ENCODE data around the gene ZNF224.

ZNF224 gene

DNA sequence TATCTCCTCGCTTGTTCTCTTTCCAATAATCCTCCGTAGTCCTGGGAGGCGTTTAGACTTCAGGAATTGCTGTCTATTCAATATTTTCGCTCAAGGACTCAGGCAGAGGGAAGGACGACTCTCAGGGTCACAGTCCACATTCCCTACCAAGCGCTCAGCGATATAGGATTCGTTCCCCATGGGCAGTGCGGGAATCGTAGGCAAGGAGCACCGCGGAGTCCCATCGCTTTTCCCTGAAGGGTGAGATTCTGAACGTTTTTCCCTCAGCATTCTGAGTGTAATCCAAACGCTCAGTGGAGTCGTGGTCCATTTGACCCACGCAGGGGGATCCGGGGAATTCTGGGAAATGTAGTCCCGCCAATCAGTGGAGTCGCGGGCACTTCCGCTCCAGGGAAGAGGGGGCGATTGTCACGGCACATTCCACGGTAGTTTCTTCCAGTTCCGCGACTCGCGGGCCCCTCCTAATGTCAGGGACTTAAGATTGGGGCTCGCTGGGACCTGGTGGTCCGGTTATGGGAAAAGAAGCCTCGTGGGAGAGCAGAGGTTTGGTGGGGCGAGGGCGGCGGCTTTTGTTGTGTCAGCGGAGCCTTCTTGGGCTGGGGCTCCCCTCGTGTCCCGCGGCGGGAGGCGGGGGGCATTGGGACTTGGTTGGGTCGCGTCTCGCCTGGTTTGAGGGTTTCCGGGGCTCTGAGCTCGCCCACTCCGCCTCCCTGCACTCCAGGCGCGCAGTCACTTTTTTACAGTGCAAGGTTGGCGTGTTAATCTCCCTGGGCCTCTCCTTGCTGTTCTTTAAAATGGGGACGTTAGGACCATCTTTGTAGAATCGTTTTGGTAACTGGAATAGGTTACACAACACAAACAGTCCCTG lies 47.3 kb downstream of the ZNF224 start, which contains the start of gene ZNF234:
ZNF234 (plus strand) TSS at position 364 of the 868 bp plus-strand sequence. CDS start 3,079 bp downstream, outside the sequence.
- peak; percentile 25 to 36 (median 28) for DNase-seq

GRCh38 chr19:44142059-44142433 lies 47.9 kb downstream of the ZNF224 start:
- no peak for DNase-seq

DNA sequence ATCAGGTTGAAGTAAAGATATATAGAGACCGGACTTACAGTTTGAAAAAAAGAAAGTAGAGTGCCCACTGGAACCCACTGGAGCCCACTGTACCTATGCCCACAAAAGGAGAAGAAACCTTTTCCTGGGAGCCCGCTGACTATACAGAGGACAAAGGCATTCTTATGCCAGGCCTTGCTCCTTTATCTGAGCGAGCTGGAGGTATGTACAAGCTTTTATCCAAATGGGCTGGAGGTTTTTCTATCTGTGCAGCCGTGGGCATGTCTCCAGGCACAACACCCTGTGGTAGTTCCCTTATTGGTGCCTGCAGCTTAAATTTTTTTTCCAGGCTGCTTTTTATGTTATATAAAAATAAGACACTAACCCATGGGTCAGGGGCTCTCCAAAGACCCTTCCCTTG lies 55.6 kb downstream of the ZNF224 start:
- DNase-seq, result no peak

GRCh38 chr19:44151491-44151890 lies 57.3 kb downstream of the ZNF224 start:
- DNase-seq, result no peak

DNA sequence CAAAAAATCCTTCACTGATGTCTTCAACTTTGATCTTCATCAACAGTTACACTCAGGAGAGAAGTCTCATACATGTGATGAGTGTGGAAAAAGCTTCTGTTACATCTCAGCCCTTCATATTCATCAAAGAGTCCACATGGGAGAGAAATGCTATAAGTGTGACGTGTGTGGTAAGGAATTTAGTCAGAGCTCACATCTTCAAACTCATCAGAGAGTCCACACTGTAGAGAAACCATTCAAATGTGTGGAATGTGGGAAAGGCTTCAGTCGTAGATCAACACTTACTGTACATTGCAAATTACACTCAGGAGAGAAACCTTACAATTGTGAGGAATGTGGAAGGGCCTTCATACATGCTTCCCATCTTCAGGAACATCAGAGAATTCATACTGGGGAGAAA lies 62.3 kb downstream of the ZNF224 start:
- DNase-seq, result no peak
